ENCODE results near the gene ZSWIM7.

Gene ZSWIM7

GRCh38 chr17:15931394-15931793 is 68.1 kb downstream of the ZSWIM7 start:
- no peak for DNase-seq (ENCODE audit: low read depth in 2 of 2)

GRCh38 chr17:15930426-15930825 is 69.1 kb downstream of the ZSWIM7 start:
- no peak for DNase-seq (ENCODE audit: low read depth in 2 of 2)

- DNase-seq (ENCODE audit: low read depth in 2 of 2): no peak
Measured at GRCh38 chr17:15929941-15930340, 69.6 kb downstream of the ZSWIM7 start.

GRCh38 chr17:15928286-15928785 is 71.2 kb downstream of the ZSWIM7 start:
- no peak for DNase-seq (ENCODE audit: low read depth in 2 of 2)
